ENCODE results near the gene KRTAP4-7. TPM values are rescaled to one million over a fixed set of nuclear protein-coding genes. Genes with fewer than 3 reads are reported as not detected.
A peak's percentile ranks its signal among the peaks of the same experiment; 100 is the strongest.
"Not testable (repeated sequence)": the region's sequence is repeated elsewhere in the genome, so short reads cannot be mapped to it uniquely, and the experiment has no call there.

The KRTAP4-7 gene
- total RNA-seq, 1 experiment from 2014 or later: not detected

GRCh38 chr17:41060052-41060604, 23.8 kb upstream of the KRTAP4-7 start, which contains the start of gene KRTAP2-3:
KRTAP2-3 (minus strand) TSS chr17:41060114; CDS start chr17:41060050, 64 bp downstream.
- DNase-seq: peak; percentile 90
- CTCF ChIA-PET: interaction anchor here (0.7 to 4.5 kb wide), 21 partner anchors 10 to 489 kb away, joined by 3 to 28 read pairs (median 4); partner anchors contain the start of gene KRT23
- peak within 1 kb of the TSS; percentile 88 for H3K27ac Mint-ChIP-seq (ENCODE audit: unreplicated experiment)

GRCh38 chr17:41061964-41062363, 22.0 kb upstream of the KRTAP4-7 start:
- peak overlapping the region; percentile 88 for H3K27ac Mint-ChIP-seq (ENCODE audit: unreplicated experiment)
- BruUV-seq (replicated peaks): no TSS peak
- no peak for TF ChIP-seq CTCF (IDR thresholded peaks at IDR 0.05; ENCODE audit: unreplicated experiment)
- H3K9me3 Mint-ChIP-seq (ENCODE audit: low read depth, unreplicated experiment): no peaks in the 10 kb centered on the region
- no peak overlapping the region for H3K4me3 Mint-ChIP-seq (ENCODE audit: low read depth, unreplicated experiment)
- CTCF ChIA-PET: interaction anchor here (1.0 to 4.5 kb wide), 3 partner anchors 10 to 126 kb away, joined by 5 to 25 read pairs (median 10); partner anchors contain the start of gene KRT23
- peaks cover 67% of the 10 kb centered on the region for H3K4me1 Mint-ChIP-seq (ENCODE audit: low read depth, unreplicated experiment)
- intact Hi-C loops (cut with micrococcal nuclease; ENCODE audit: unreplicated experiment): loop anchor here (2.0 to 5.0 kb wide), 2 partner anchors 19 to 205 kb away; no protein-coding TSS in a partner anchor
- no peaks in the 10 kb centered on the region for H3K27me3 Mint-ChIP-seq (ENCODE audit: unreplicated experiment)
- DNase-seq: no peak
- H3K36me3 Mint-ChIP-seq (ENCODE audit: insufficient read depth, unreplicated experiment): peaks cover 20% of the 10 kb centered on the region

More at GRCh38 chr17:41060052-41060604, 23.8 kb upstream of the KRTAP4-7 start, which contains the start of gene KRTAP2-3:
- intact Hi-C loops (cut with micrococcal nuclease; ENCODE audit: unreplicated experiment): loop anchor here (1.0 to 5.0 kb wide), 6 partner anchors 17 to 262 kb away; no protein-coding TSS in a partner anchor
- no peaks in the 10 kb centered on the region for H3K27me3 Mint-ChIP-seq (ENCODE audit: unreplicated experiment)
- H3K36me3 Mint-ChIP-seq (ENCODE audit: insufficient read depth, unreplicated experiment): peaks cover 20% of the 10 kb centered on the region
- TF ChIP-seq CTCF (IDR thresholded peaks at IDR 0.05; ENCODE audit: unreplicated experiment): no peak
- peaks cover 54% of the 10 kb centered on the region for H3K4me1 Mint-ChIP-seq (ENCODE audit: low read depth, unreplicated experiment)
- BruUV-seq (replicated peaks): no TSS peak
- no peaks in the 10 kb centered on the region for H3K9me3 Mint-ChIP-seq (ENCODE audit: low read depth, unreplicated experiment)
- H3K4me3 Mint-ChIP-seq (ENCODE audit: low read depth, unreplicated experiment): peak within 1 kb of the TSS; percentile 33

GRCh38 chr17:41063449-41063848, 20.5 kb upstream of the KRTAP4-7 start:
- Mint-ChIP-seq H3K36me3 (ENCODE audit: insufficient read depth, unreplicated experiment) (peaks cover 20% of the 10 kb centered on the region), H3K4me3 (ENCODE audit: low read depth, unreplicated experiment) (no peak overlapping the region), H3K27me3 (ENCODE audit: unreplicated experiment) (no peaks in the 10 kb centered on the region), H3K27ac (ENCODE audit: unreplicated experiment) (no peak overlapping the region), H3K9me3 (ENCODE audit: low read depth, unreplicated experiment) (no peaks in the 10 kb centered on the region), H3K4me1 (ENCODE audit: low read depth, unreplicated experiment) (peaks cover 65% of the 10 kb centered on the region)
- no TSS peak for BruUV-seq (replicated peaks)
- CTCF ChIA-PET: interaction anchor here (0.5 to 1.3 kb wide), 5 partner anchors 9 to 561 kb away, joined by 3 to 4 read pairs (median 3); partner anchors contain the start of gene KRT17
- intact Hi-C loops (cut with micrococcal nuclease; ENCODE audit: unreplicated experiment): loop anchor here (5.0 kb wide), 1 partner anchor 206 kb away; no protein-coding TSS in a partner anchor
- DNase-seq: no peak
- TF ChIP-seq CTCF (IDR thresholded peaks at IDR 0.05; ENCODE audit: unreplicated experiment): no peak

GRCh38 chr17:41064301-41064700, 19.6 kb upstream of the KRTAP4-7 start:
- peaks cover 56% of the 10 kb centered on the region for H3K4me1 Mint-ChIP-seq (ENCODE audit: low read depth, unreplicated experiment)

GRCh38 chr17:41065016-41065689, 18.8 kb upstream of the KRTAP4-7 start:
- H3K27me3 Mint-ChIP-seq (ENCODE audit: unreplicated experiment); H3K36me3 Mint-ChIP-seq (ENCODE audit: insufficient read depth, unreplicated experiment); H3K9me3 Mint-ChIP-seq (ENCODE audit: low read depth, unreplicated experiment); H3K27ac Mint-ChIP-seq (ENCODE audit: unreplicated experiment); BruUV-seq (replicated peaks); intact Hi-C loops (cut with micrococcal nuclease; ENCODE audit: unreplicated experiment); H3K4me3 Mint-ChIP-seq (ENCODE audit: low read depth, unreplicated experiment); DNase-seq: not testable (repeated sequence)
- CTCF ChIA-PET: interaction anchor here (1.2 kb wide), 1 partner anchor 16 kb away, joined by 3 read pairs; no protein-coding TSS in a partner anchor
- H3K4me1 Mint-ChIP-seq (ENCODE audit: low read depth, unreplicated experiment): peaks cover 48% of the 10 kb centered on the region

More at GRCh38 chr17:41064301-41064700, 19.6 kb upstream of the KRTAP4-7 start:
- no peak for TF ChIP-seq CTCF (IDR thresholded peaks at IDR 0.05; ENCODE audit: unreplicated experiment)
- intact Hi-C loops (cut with micrococcal nuclease; ENCODE audit: unreplicated experiment): loop anchor here (5.0 kb wide), 1 partner anchor 207 kb away; no protein-coding TSS in a partner anchor
- Mint-ChIP-seq H3K4me3 (ENCODE audit: low read depth, unreplicated experiment) (no peak overlapping the region), H3K9me3 (ENCODE audit: low read depth, unreplicated experiment) (no peaks in the 10 kb centered on the region), H3K27ac (ENCODE audit: unreplicated experiment) (no peak overlapping the region), H3K27me3 (ENCODE audit: unreplicated experiment) (no peaks in the 10 kb centered on the region), H3K36me3 (ENCODE audit: insufficient read depth, unreplicated experiment) (peaks cover 16% of the 10 kb centered on the region)
- CTCF ChIA-PET: interaction anchor here (1.2 to 1.3 kb wide), 2 partner anchors 15 to 340 kb away, joined by 3 read pairs; no protein-coding TSS in a partner anchor
- BruUV-seq (replicated peaks): no TSS peak
- no peak for DNase-seq
